Calu3 (cell line): ENCODE measurements around the gene ENPP1. TPM values are rescaled to one million over a fixed set of nuclear protein-coding genes. Genes with fewer than 3 reads are reported as not detected.

Experiments used
- BruUV-seq: library from RNA; stranded (reverse); fragments of 400-500 nt; replicated peaks from 2 replicates; lab custom pipeline; 2021; lab: Mats Ljungman, UMichigan
- CTCF ChIA-PET: fragments of 300-600 bp; sonication (Branson Sonifier 250); formaldehyde crosslinking; loops from one replicate; lab custom pipeline; 2022; ENCODE audit warnings: antibody characterized with exemption; lab: Charles Lee
- DNase-seq: peaks from one replicate; pipeline ENCODE4 v3.0.0; 2022
- H3K27ac Mint-ChIP-seq: one replicate; pipeline ENCODE4 v1.8.0; 2022; ENCODE audit warnings: mixed read lengths; ENCODE audit not compliant: unreplicated experiment
- H3K27me3 Mint-ChIP-seq: one replicate; pipeline ENCODE4 v1.8.0; 2022; ENCODE audit warnings: mixed read lengths; ENCODE audit not compliant: unreplicated experiment
- H3K36me3 Mint-ChIP-seq: one replicate; pipeline ENCODE4 v1.8.0; 2022; ENCODE audit warnings: mild to moderate bottlenecking, moderate library complexity, mixed read lengths; ENCODE audit not compliant: insufficient read depth, unreplicated experiment
- H3K4me1 Mint-ChIP-seq: one replicate; pipeline ENCODE4 v1.8.0; 2022; ENCODE audit warnings: mild to moderate bottlenecking, low read depth, mixed read lengths; ENCODE audit not compliant: unreplicated experiment
- H3K4me3 Mint-ChIP-seq: one replicate; pipeline ENCODE4 v1.8.0; 2022; ENCODE audit warnings: mild to moderate bottlenecking, low read depth, moderate library complexity, mixed read lengths; ENCODE audit not compliant: unreplicated experiment
- H3K9me3 Mint-ChIP-seq: one replicate; pipeline ENCODE4 v1.8.0; 2022; ENCODE audit warnings: low read depth, mixed read lengths; ENCODE audit not compliant: unreplicated experiment
- intact Hi-C: fragments of 100-400 bp; cut with micrococcal nuclease; formaldehyde crosslinking; loops from one replicate; pipeline ENCODE4 v1.10.0; 2022; ENCODE audit not compliant: unreplicated experiment
- total RNA-seq: library from RNA; stranded (reverse); gene quantifications from 2 replicates; pipeline ENCODE4 v1.2.3, GENCODE V29; 2022
- TF ChIP-seq, protein P1 (sequence below): fragments of 200-600 bp; IDR thresholded peaks from one replicate; pipeline ENCODE4 v1.8.0; 2022; ENCODE audit warnings: antibody characterized with exemption; ENCODE audit not compliant: unreplicated experiment

Gene ENPP1
- total RNA-seq, 1 experiment from 2014 or later: 7.7 TPM

- intact Hi-C loops: no loop called here
- H3K4me3 Mint-ChIP-seq: no peak overlapping the region
- BruUV-seq: no TSS peak
These were observed 38.3 kb downstream of the ENPP1 start for GRCh38 chr6:131846023-131846663.

DNA sequence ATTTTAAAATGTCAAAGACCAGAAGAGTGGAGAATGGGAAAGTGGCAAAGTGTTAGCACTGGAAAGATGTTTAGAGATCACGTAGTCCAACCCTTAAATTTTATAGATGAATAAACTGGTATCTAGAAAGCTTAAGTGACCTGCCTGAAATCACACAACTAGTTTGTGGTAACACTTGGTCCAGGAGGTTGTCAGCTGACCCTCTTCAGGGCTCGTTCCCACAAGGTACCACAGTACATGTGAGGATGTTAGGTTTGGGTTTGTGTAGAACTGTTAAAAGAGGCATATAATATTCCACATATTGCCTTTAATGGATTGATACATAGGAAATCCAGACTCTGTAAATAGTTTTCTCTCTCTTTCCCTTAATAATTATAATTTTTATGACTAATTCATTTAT, 39.1 kb downstream of the ENPP1 start:
- no TSS peak for BruUV-seq
- Mint-ChIP-seq H3K4me3 (no peak overlapping the region), H3K9me3 (peaks cover 3% of the 10 kb centered on the region), H3K27ac (no peak overlapping the region), H3K4me1 (peaks cover 8% of the 10 kb centered on the region), H3K36me3 (no peaks in the 10 kb centered on the region), H3K27me3 (no peaks in the 10 kb centered on the region)
- TF ChIP-seq, protein P1, sequence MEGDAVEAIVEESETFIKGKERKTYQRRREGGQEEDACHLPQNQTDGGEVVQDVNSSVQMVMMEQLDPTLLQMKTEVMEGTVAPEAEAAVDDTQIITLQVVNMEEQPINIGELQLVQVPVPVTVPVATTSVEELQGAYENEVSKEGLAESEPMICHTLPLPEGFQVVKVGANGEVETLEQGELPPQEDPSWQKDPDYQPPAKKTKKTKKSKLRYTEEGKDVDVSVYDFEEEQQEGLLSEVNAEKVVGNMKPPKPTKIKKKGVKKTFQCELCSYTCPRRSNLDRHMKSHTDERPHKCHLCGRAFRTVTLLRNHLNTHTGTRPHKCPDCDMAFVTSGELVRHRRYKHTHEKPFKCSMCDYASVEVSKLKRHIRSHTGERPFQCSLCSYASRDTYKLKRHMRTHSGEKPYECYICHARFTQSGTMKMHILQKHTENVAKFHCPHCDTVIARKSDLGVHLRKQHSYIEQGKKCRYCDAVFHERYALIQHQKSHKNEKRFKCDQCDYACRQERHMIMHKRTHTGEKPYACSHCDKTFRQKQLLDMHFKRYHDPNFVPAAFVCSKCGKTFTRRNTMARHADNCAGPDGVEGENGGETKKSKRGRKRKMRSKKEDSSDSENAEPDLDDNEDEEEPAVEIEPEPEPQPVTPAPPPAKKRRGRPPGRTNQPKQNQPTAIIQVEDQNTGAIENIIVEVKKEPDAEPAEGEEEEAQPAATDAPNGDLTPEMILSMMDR: no peak
- intact Hi-C loops: no loop called here
- DNase-seq: no peak
- CTCF ChIA-PET: no interaction called here

More at GRCh38 chr6:131846023-131846663, 38.3 kb downstream of the ENPP1 start:
- CTCF ChIA-PET: no interaction called here
- TF ChIP-seq, protein P1: no peak
- no peaks in the 10 kb centered on the region for H3K27me3 Mint-ChIP-seq
- peaks cover 3% of the 10 kb centered on the region for H3K9me3 Mint-ChIP-seq
- DNase-seq: no peak
- H3K27ac Mint-ChIP-seq: no peak overlapping the region
- H3K36me3 Mint-ChIP-seq: no peaks in the 10 kb centered on the region
- H3K4me1 Mint-ChIP-seq: peaks cover 8% of the 10 kb centered on the region

DNA sequence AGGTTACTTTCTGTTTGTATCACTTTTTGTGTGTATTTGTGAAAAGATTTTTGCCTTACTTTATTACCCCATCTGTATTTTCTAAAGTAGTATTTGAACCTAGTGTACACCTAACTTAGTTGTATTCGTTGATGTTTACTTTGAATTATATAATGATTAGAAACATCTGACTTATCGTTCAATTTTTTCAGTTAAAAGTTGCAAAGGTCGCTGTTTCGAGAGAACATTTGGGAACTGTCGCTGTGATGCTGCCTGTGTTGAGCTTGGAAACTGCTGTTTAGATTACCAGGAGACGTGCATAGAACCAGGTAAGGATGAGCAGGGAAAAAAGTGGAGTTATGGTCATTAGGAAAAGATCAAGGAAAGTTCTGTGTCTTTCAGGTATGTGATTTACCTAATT, 42.0 kb downstream of the ENPP1 start:
- BruUV-seq: no TSS peak
- CTCF ChIA-PET: interaction anchor here (0.6 kb wide), 2 partner anchors 12 to 290 kb away, joined by 3 to 5 read pairs; no protein-coding TSS in a partner anchor
- peaks cover 3% of the 10 kb centered on the region for H3K9me3 Mint-ChIP-seq

GRCh38 chr6:131851049-131851769, 43.4 kb downstream of the ENPP1 start:
- TF ChIP-seq, protein P1: no peak
- no peak for DNase-seq
- BruUV-seq: no TSS peak
- Mint-ChIP-seq H3K27ac (no peak overlapping the region), H3K36me3 (no peaks in the 10 kb centered on the region), H3K4me3 (no peak overlapping the region), H3K9me3 (no peaks in the 10 kb centered on the region), H3K4me1 (no peaks in the 10 kb centered on the region), H3K27me3 (no peaks in the 10 kb centered on the region)
- CTCF ChIA-PET: no interaction called here
- intact Hi-C loops: no loop called here

More for the DNA sequence above, 42.0 kb downstream of the ENPP1 start:
- DNase-seq: no peak
- no peaks in the 10 kb centered on the region for H3K27me3 Mint-ChIP-seq
- H3K36me3 Mint-ChIP-seq: no peaks in the 10 kb centered on the region
- no peak overlapping the region for H3K27ac Mint-ChIP-seq
- TF ChIP-seq, protein P1: no peak
- H3K4me1 Mint-ChIP-seq: no peaks in the 10 kb centered on the region
- no peak overlapping the region for H3K4me3 Mint-ChIP-seq
- intact Hi-C loops: no loop called here
